Cardiac atrium fibroblast (primary cell): ENCODE data around the gene TMC4. TPM values are rescaled to one million over a fixed set of nuclear protein-coding genes. Genes with fewer than 3 reads are reported as not detected.

Experiments
- total RNA-seq: library from RNA; depleted of rRNA; stranded (reverse); fragments of >200 nt; gene quantifications from 2 replicates; pipeline ENCODE4 v1.2.3, GENCODE V29; 2015

TMC4 gene
- total RNA-seq: 0.32 and 0.90 TPM in 2 replicates

GRCh38 chr19:54172471-54173358 lies at the start of gene TMC4:
TSS of gene TMC4 (minus strand) at chr19:54173160. CDS start at chr19:54173117, 43 bp downstream.

GRCh38 chr19:54191011-54191810 lies 18.3 kb upstream of the TMC4 start, which contains the start of gene TSEN34:
TSS of gene TSEN34 (plus strand) at chr19:54191308. CDS start at chr19:54191365, 57 bp downstream.

GRCh38 chr19:54189145-54189734 lies 16.3 kb upstream of the TMC4 start, which contains the start of gene MBOAT7:
TSS of gene MBOAT7 (minus strand) at chr19:54189580. CDS start at chr19:54188508, 1,072 bp downstream.

GRCh38 chr19:54159352-54160181 lies 13.4 kb downstream of the TMC4 start, which contains the start of gene LENG1:
TSS of gene LENG1 (minus strand) at chr19:54159721. CDS start at chr19:54159695, 26 bp downstream.

GRCh38 chr19:54137699-54138488 lies 35.1 kb downstream of the TMC4 start, which contains the start of gene CNOT3:
TSS of gene CNOT3 (plus strand) at chr19:54137762. CDS start at chr19:54142979, 5,217 bp downstream.

GRCh38 chr19:54115109-54116063 lies 57.6 kb downstream of the TMC4 start, which contains the start of the genes PRPF31 and TFPT:
TSS of gene PRPF31 (plus strand) at chr19:54115754. CDS start at chr19:54118279, 2,525 bp downstream.
TSS of gene TFPT (minus strand) at chr19:54115657. CDS start at chr19:54115269, 388 bp downstream.

Other genes with a start within 250 kb of the TMC4 start
- gene CACNG8, start 210.2 kb downstream of the TMC4 start, total RNA-seq: 0.72 and 0.97 TPM in 2 replicates
- 0.16 and 0.72 TPM in 2 replicates for gene CACNG6, start 181.5 kb downstream of the TMC4 start, total RNA-seq
- gene VSTM1, start 109.3 kb downstream of the TMC4 start, total RNA-seq: not detected in 2 replicates
- gene TARM1, start 91.8 kb downstream of the TMC4 start, total RNA-seq: not detected in 2 replicates
- 0.49 and 2.0 TPM in 2 replicates for gene OSCAR, start 72.4 kb downstream of the TMC4 start, total RNA-seq
- gene NDUFA3, start 70.3 kb downstream of the TMC4 start, total RNA-seq: 13.4 and 40.8 TPM in 2 replicates
- 13.9 and 22.2 TPM in 2 replicates for gene TFPT, start 57.5 kb downstream of the TMC4 start, total RNA-seq
- gene PRPF31, start 57.4 kb downstream of the TMC4 start, total RNA-seq: 50.2 and 52.7 TPM in 2 replicates
- gene CNOT3, start 35.4 kb downstream of the TMC4 start, total RNA-seq: 15.5 and 20.4 TPM in 2 replicates
- 3.4 and 4.5 TPM in 2 replicates for gene LENG1, start 13.4 kb downstream of the TMC4 start, total RNA-seq
- gene MBOAT7, start 16.4 kb upstream of the TMC4 start, total RNA-seq: 98.8 and 123 TPM in 2 replicates
- gene TSEN34, start 18.1 kb upstream of the TMC4 start, total RNA-seq: 82.1 and 116 TPM in 2 replicates
- gene RPS9, start 27.7 kb upstream of the TMC4 start, total RNA-seq: 2,181 and 2,831 TPM in 2 replicates
- not detected in 2 replicates for gene LILRB3, start 49.8 kb upstream of the TMC4 start, total RNA-seq
- not detected in 2 replicates for gene LILRA6, start 69.6 kb upstream of the TMC4 start, total RNA-seq
- not detected in 2 replicates for gene LILRB5, start 84.1 kb upstream of the TMC4 start, total RNA-seq
- gene LILRB2, start 108.0 kb upstream of the TMC4 start, total RNA-seq: not detected in 2 replicates
- not detected in 2 replicates for gene LILRA5, start 140.0 kb upstream of the TMC4 start, total RNA-seq
- not detected in 2 replicates for gene LILRA4, start 166.0 kb upstream of the TMC4 start, total RNA-seq
- gene LAIR1, start 191.8 kb upstream of the TMC4 start, total RNA-seq: not detected in 2 replicates
- gene TTYH1, start 242.3 kb upstream of the TMC4 start, total RNA-seq: 0.16 TPM in 1 of 2 replicates, not detected in the other